Measurements from ENCODE around the gene ARHGEF19.

DNA sequence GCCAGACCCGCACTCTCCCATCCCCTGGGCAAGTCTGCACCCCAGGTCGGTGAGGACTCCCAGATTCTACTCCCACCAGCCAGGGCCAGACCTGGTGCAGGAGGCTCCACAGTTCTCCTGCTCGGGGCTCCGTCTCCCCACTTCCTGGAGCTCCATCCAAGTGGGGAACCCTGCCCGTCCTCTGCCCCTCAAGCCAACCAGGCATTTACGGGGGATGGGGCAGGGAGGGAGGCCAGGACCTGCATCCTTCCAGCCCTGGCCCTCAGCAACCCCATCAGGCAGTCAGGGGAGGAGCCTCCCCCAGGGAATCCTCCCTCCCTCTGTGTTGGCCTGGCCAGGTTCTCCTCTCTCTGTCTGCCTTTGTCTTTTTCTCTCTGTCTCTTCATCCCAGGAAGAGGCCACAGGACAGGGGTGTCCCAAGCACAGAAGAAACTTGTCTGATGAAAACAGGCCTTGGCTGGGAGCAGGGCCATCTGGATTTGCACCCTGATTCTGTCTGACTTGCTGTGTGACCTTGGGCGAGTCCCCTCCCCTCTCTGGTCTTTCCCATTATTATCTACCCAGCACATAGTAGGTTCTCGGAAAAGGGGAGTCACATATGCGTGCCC lies 38.1 kb downstream of the ARHGEF19 start:
- TF ChIP-seq, protein P1, sequence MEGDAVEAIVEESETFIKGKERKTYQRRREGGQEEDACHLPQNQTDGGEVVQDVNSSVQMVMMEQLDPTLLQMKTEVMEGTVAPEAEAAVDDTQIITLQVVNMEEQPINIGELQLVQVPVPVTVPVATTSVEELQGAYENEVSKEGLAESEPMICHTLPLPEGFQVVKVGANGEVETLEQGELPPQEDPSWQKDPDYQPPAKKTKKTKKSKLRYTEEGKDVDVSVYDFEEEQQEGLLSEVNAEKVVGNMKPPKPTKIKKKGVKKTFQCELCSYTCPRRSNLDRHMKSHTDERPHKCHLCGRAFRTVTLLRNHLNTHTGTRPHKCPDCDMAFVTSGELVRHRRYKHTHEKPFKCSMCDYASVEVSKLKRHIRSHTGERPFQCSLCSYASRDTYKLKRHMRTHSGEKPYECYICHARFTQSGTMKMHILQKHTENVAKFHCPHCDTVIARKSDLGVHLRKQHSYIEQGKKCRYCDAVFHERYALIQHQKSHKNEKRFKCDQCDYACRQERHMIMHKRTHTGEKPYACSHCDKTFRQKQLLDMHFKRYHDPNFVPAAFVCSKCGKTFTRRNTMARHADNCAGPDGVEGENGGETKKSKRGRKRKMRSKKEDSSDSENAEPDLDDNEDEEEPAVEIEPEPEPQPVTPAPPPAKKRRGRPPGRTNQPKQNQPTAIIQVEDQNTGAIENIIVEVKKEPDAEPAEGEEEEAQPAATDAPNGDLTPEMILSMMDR (tag by site-specific recombination; IDR thresholded peaks at IDR 0.05), result no peak
- no peak for TF ChIP-seq ZNF561 (tag by site-specific recombination; IDR thresholded peaks at IDR 0.05; ENCODE audit: borderline replicate concordance)
- TF ChIP-seq GLIS1 (tag by site-specific recombination; IDR thresholded peaks at IDR 0.05), result no peak; the same call in 1 of the 2 replicates
- TF ChIP-seq, protein P2, sequence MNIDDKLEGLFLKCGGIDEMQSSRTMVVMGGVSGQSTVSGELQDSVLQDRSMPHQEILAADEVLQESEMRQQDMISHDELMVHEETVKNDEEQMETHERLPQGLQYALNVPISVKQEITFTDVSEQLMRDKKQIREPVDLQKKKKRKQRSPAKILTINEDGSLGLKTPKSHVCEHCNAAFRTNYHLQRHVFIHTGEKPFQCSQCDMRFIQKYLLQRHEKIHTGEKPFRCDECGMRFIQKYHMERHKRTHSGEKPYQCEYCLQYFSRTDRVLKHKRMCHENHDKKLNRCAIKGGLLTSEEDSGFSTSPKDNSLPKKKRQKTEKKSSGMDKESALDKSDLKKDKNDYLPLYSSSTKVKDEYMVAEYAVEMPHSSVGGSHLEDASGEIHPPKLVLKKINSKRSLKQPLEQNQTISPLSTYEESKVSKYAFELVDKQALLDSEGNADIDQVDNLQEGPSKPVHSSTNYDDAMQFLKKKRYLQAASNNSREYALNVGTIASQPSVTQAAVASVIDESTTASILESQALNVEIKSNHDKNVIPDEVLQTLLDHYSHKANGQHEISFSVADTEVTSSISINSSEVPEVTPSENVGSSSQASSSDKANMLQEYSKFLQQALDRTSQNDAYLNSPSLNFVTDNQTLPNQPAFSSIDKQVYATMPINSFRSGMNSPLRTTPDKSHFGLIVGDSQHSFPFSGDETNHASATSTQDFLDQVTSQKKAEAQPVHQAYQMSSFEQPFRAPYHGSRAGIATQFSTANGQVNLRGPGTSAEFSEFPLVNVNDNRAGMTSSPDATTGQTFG (tag by site-specific recombination; IDR thresholded peaks at IDR 0.05; ENCODE audit: borderline replicate concordance), result no peak
- TF ChIP-seq, protein P3, sequence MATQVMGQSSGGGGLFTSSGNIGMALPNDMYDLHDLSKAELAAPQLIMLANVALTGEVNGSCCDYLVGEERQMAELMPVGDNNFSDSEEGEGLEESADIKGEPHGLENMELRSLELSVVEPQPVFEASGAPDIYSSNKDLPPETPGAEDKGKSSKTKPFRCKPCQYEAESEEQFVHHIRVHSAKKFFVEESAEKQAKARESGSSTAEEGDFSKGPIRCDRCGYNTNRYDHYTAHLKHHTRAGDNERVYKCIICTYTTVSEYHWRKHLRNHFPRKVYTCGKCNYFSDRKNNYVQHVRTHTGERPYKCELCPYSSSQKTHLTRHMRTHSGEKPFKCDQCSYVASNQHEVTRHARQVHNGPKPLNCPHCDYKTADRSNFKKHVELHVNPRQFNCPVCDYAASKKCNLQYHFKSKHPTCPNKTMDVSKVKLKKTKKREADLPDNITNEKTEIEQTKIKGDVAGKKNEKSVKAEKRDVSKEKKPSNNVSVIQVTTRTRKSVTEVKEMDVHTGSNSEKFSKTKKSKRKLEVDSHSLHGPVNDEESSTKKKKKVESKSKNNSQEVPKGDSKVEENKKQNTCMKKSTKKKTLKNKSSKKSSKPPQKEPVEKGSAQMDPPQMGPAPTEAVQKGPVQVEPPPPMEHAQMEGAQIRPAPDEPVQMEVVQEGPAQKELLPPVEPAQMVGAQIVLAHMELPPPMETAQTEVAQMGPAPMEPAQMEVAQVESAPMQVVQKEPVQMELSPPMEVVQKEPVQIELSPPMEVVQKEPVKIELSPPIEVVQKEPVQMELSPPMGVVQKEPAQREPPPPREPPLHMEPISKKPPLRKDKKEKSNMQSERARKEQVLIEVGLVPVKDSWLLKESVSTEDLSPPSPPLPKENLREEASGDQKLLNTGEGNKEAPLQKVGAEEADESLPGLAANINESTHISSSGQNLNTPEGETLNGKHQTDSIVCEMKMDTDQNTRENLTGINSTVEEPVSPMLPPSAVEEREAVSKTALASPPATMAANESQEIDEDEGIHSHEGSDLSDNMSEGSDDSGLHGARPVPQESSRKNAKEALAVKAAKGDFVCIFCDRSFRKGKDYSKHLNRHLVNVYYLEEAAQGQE (tag by site-specific recombination; IDR thresholded peaks at IDR 0.05), result no peak
- TF ChIP-seq KLF16 (tag by site-specific recombination; IDR thresholded peaks at IDR 0.05), result no peak
- no peak for TF ChIP-seq ZNF555 (tag by site-specific recombination; conservative IDR thresholded peaks at IDR 0.05)
- no peak for TF ChIP-seq HOXA7 (CRISPR knock-in tag; IDR thresholded peaks at IDR 0.05; ENCODE audit: borderline replicate concordance)

Measured in HEK293 (cell line).